SKM-1 treated with dmso at 0.1 percent for 144 hours (cell line): ENCODE data around the gene NLRP7.
"Not testable (repeated sequence)": the region's sequence is repeated elsewhere in the genome, so short reads cannot be mapped to it uniquely, and the experiment has no call there.

Experiments used
- DNase-seq: peaks from one replicate; lab custom pipeline; 2025; ENCODE audit not compliant: unreplicated experiment; lab: John Stamatoyannopoulos, UW

Gene NLRP7

DNA sequence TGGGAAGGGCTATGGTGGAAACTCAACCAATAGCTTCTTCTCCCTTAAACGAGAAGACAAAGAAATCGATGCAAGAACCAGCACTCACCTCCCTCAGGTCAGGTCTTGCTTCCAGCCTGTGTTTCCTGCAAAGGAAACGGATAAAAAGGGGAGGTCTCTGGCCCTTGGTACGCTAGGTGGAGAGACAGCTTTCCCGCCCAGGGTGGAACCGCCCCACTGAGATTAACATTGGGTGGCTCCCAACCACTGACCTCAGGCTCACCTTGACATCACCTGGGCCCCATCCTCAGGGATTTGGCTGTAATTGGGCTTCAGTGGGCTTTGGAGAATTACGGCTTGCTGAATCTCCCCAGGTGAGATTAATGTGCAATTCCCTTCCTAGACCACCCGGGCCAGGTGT lies at the start of gene NLRP7:
Gene NLRP7 (minus strand): TSS at position 150 of the 400 bp plus-strand sequence.
- no peak for DNase-seq

DNA sequence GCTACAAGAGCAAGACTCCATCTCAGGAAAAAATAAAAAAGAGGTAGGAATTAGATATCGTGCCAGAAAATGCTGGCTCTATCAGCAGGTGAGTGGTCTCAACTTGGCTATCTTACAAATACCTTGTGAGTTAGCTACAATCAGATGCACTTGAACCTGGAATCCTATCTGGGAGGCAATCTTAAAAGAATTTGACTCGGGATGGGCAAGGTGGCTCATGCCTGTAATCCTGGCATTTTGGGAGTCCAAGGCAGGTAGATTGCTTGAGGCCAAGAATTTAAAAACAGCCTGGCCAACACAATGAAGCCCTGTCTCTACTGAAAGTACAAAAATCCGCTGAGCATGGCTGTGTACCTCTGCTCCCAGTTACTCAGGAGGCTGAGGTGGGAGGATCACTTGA lies 48.2 kb upstream of the NLRP7 start:
- DNase-seq: no peak

DNA sequence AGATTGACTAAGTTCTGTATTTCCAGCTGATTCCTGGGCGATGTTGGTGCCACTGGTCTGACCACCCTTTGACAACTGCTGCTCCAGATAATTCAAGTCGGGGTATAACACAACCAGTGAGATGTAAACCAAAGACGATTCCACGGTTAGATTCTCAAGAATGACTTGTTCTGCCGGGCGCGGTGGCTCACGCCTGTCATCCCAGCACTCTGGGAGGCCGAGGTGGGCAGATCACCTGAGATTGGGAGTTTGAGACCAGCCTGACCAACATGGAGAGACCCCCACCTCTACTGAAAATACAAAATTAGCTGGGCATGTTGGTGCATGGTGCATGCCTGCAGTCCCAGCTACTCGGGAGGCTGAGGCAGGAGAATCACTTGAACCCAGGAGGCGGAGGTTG lies 42.2 kb upstream of the NLRP7 start:
- DNase-seq: not testable (repeated sequence)

DNA sequence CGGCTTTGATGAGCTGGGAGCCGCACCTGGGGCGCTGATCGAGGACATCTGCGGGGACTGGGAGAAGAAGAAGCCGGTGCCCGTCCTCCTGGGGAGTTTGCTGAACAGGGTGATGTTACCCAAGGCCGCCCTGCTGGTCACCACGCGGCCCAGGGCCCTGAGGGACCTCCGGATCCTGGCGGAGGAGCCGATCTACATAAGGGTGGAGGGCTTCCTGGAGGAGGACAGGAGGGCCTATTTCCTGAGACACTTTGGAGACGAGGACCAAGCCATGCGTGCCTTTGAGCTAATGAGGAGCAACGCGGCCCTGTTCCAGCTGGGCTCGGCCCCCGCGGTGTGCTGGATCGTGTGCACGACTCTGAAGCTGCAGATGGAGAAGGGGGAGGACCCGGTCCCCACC lies 35.2 kb upstream of the NLRP7 start:
- DNase-seq: not testable (repeated sequence)

DNA sequence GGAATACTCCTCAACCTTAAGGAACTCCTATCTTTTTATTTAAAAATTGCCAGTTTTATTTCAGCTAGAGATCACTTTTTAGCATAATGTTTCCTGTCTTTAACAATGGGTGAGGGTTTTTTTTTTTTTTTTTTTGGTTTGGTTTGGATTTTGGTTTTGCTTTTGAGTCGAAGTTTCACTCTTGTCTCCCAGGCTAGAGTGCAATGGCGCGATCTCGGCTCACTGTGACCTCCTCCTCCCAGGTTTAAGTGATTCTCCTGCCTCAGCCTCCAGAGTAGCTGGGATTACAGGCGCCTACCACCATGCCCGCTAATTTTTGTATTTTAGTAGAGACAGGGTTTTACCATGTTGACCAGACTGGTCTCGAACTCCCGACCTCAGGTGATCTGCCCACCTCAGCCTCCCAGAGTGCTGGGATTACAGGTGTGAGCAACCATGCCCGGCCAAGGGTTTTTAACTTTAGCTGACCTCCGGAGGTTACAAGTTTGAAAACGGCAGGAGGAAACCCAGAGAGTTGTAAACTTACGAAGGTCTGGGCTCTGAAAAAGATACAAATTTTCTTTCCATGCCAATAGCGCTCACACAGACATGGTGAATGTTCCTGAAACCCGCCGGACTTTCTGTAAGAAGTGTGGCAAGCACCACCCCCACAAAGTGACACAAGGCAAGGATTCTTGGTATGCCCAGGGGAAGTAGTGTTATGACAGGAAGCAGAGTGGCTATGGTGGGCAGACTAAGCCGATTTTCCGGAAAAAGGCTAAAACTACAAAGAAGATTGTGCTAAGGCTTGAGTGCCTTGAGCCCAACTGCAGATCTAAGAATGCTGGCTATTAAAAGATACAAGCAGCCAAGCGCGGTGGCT lies 26.1 kb upstream of the NLRP7 start:
- DNase-seq: not testable (repeated sequence)

DNA sequence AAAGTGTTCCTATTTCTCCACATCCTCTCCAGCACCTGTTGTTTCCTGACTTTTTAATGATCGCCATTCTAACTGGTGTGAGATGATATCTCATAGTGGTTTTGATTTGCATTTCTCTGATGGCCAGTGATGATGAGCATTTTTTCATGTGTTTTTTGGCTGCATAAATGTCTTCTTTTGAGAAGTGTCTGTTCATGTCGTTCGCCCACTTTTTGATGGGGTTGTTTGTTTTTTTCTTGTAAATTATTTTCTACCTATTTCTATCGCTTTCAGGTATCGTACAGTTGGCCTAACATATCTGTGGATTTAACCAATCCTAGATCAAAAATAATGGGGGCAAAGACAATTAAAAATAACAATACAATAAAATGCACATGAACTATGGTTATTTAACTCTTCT lies 24.1 kb upstream of the NLRP7 start:
- not testable (repeated sequence) for DNase-seq

DNA sequence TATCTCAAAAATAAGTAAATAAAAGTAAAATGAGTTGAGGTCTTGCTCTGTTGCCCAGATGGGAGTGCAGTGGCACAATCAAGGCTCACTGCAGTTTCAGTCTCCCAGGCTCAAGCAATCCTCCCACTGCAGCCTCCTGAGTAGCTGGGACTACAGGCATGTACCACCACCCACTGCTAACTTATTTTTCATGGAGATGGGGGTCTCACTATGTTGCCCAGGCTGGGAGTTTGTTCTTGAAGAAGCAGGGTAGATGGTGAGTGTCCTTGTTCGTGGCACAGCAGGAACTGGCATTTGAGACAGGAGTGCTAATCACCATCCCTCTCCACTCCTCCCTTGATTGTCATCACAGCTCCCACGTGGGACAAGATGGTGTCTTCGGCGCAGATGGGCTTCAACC lies 22.3 kb upstream of the NLRP7 start:
- no peak for DNase-seq

DNA sequence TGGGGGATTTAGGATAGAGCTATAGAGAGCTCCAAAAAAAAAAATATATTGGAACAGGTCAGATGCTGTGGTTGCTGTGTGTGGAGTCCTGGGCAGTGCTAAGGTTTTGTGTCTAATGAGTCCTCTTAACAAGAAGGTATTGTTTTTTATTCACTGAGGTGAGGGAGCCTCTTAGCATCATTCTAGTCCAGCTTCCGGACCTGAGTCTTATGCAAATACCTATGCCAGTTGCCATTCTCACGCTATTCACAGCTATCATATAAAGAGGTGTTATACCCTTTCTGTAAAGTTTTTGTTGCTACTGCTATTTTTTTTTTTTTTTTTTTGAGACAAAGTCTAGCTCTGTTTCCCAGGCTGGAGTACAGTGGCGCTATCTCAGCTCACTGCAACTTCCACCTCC lies 20.3 kb upstream of the NLRP7 start:
- DNase-seq: no peak

DNA sequence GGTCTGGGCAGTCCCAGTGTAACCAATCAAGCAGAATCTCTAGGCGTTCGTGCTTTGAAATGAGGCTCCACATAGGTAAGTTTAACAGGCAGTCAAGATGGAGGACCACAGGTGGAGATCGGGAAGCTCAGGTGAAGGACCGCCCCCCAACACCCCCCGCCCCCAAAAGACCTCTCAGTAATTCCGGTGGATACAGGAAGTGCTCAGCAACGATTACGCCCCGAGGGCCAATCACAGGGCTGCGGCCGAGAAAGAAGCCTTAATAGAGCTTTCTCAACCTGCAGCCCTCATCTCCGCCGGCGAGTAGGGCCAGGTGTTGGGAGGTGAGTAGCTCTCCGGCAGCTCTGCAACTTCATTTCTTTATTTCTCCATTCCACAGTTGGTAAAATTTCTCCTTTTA lies 17.7 kb upstream of the NLRP7 start:
- DNase-seq: peak; percentile 1

DNA sequence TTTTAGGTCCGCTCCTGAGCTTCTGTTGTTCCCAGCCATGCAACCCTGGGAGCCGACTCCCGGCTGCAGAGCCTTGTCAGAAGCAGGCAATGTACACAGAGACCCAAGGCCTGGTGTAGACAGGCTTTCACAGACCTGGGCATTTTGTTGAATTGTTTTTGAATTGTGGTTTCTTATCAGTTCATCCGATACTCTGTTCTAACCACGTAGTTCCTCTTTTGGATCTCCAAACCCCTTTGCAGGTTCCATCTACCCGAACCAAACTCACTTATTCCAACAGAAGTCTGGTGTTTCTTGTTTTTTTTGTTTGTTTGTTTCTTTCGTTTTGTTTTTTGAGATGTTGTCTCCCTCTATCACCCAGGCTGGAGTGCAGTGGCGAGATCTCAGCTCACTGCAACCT lies 12.5 kb upstream of the NLRP7 start:
- DNase-seq: peak; percentile 2

DNA sequence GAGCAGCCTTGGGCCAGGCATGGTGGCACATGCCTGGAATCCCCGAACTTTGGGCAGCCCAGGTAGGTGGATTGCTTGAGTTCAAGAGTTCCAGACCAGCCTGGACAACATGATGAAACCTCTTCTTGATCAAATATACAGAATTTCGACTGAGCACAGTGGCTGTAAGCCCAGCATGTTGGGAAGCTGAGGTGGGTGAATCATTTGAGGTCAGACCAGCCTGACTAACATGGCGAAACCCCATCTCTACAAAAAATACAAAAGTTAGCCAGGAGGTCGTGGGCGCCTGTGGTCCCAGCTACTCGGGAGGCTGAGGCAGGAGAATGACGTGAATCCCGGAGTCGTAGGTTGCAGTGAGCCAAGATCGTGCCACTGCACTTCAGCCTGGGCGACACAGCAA lies 8.0 kb upstream of the NLRP7 start:
- DNase-seq: no peak

DNA sequence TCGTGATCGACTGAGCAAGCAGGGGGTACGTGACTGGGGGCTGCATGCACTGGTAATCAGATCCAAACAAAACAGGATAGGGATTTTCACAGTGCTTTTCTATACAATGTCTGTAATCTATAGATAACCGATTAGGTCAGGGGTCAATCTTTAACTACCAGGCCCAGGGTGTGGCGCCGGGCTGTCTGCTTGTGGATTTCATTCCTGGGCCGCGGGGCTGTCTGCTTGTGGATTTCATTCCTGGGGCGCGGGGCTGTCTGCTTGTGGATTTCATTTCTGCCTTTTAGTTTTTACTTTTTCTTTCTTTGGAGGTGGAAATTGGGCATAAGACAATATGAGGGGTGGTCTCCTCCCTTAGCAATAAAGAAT lies 6.0 kb upstream of the NLRP7 start:
- not testable (repeated sequence) for DNase-seq

DNA sequence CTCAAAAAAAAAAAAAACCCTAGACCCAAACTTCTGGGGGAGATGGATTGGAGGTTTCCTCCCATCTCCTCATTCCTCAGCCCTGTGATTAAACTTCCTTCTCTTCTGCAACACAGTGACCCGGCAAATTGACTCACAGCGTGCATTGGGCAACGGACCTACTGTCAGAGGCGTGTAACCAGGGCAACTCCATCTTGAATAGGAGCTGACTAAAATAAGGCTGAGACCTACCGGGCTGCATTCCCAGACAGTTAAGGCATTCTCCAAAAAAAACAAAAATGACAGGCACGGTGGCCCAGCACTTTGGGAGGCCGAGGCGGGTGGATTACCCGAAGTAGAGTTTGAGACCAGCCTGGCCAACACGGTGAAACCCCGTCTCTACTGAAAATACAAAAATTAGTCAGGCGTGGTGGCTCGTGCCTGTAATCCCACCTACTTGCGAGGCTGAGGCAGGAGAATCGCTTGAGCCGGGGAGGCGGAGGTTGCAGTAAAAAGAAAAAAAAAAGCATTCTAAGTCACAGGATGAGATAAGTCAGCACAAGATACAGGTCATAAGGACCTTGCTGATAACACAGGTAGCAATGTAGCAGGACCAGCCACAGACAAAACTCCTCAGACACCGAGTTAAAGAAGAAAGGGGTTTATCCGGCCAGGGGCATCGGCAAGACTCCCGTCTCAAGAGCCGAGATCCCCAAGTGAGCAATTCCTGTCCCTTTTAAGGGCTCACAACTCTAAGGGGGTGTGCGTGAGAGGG lies 5.4 kb upstream of the NLRP7 start:
- no peak for DNase-seq

DNA sequence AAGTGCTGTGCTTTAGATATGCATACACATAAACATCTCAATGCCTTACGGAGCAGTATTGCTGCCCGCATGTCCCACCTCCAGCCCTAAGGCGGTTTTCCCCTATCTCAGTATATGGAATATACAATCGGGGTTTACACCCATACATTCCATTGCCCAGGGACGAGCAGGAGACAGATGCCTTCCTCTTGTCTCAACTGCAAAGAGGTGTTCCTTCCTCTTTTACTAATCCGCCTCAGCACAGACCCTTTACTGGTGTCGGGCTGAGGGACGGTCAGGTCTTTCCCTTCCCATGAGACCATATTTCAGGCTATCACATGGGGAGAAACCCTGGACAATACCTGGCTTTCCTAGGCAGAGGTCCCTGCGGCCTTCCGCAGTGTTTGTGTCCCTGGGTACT lies 3.2 kb upstream of the NLRP7 start:
- DNase-seq: not testable (repeated sequence)

DNA sequence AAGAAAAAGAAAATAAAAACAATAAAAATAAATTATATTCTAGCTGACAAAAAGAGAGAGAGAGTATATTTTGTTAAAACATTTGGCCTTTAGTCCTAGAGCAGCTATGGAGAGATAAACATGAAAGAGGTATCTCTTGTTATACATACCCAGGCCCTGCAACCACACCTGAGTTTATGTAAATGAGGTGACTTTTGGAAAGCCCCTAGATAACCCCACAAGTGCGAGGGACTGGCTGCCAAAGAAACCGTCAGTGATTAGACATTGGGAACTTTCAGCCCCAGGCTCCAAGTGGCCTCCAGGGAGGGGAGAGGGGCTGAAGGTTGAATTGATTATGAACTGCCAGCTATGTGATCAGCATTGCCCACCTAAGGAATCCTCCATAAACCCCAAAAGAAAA lies 2.1 kb upstream of the NLRP7 start:
- no peak for DNase-seq

DNA sequence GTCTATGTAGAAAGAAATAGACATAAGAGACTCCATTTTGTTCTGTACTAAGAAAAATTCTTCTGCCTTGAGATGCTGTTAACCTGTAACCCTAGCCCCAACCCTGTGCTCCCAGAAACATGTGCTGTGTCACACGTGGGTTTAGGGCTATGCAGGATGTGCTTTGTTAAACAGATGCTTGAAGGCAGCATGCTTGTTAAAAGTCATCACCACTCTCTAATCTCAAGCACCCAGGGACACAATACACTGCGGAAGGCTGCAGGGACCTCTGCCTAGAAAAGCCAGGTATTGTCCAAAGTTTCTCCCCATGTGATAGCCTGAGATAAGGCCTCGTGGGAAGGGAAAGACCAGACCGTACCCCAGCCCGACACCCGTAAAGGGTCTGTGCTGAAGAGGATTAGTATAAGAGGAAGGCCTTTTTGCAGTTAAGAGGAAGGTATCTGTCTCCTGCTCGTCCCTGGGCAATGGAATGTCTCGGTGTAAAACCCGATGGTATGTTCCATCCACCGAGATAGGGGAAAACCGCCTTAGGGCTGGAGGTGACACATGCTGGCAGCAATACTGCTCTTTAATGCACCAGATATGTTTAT lies 3.5 kb downstream of the NLRP7 start:
- not testable (repeated sequence) for DNase-seq

DNA sequence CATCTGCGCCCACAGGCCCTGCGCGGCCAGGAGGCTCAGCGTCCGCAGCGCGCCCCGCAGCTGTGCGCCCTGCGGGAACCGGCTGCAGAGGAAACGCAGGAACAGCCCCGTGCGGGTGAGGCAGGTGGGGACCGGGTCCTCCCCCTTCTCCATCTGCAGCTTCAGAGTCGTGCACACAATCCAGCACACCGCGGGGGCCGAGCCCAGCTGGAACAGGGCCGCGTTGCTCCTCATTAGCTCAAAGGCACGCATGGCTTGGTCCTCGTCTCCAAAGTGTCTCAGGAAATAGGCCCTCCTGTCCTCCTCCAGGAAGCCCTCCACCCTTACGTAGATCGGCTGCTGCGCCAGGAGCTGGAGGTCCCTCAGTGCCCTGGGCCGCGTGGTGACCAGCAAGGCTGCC lies 7.8 kb downstream of the NLRP7 start:
- DNase-seq: not testable (repeated sequence)

DNA sequence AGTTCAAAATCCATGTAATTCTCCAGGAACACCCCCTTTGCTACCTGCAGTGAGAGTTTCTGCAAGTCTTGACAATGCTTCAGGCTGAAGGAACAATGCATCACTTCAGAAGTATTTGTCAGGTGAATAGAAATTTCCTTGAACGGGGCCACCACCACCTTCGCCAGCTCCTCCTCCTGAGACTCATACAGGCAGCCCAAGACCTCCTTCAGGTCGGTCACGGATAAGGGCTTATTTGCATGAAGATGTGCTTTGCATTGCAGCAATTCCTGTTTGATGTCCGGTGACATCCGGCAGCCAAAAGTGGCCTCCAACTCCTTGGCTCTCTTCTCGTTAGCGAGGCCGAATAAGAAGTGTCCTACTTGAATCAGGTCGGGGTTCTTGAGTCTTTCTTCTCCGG lies 8.4 kb downstream of the NLRP7 start:
- DNase-seq: no peak

DNA sequence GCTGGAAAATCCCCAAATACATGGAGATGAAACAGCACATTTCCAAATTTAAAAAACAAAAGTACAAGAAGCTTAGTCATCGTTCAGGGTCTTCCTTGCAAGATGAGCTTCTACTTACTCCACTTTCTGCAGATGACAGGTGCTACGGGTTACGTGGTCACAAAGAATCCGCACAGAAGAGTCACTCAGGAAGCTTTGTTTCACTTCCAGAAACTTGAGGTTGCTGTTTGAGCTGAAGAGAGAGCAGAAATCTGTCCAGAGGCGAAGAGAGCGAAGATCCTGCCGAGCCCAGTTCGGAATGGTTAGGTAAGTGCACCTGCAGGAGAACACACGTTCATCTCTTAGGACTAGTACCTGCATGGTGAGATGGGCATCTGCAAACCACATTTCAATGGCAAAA lies 9.4 kb downstream of the NLRP7 start:
- DNase-seq: no peak

DNA sequence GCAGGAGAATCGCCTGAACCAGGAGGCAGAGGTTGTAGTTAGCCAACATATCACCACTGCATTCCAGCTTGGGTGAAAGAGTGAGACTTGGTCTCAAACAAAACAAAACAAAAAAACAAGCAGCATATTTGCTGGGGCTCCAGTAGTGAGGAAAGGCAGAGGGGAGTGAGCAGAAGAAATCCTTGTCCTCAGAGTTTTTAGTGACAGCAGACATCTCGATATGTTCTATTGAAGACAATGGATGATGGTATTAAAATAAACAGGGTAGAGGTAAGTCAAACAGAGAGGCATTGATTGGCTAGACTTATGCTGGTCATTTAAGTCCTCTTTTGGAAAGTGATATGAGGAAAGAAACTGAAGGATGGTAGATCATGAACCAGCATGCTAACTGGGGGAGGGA lies 19.0 kb downstream of the NLRP7 start:
- no peak for DNase-seq

DNA sequence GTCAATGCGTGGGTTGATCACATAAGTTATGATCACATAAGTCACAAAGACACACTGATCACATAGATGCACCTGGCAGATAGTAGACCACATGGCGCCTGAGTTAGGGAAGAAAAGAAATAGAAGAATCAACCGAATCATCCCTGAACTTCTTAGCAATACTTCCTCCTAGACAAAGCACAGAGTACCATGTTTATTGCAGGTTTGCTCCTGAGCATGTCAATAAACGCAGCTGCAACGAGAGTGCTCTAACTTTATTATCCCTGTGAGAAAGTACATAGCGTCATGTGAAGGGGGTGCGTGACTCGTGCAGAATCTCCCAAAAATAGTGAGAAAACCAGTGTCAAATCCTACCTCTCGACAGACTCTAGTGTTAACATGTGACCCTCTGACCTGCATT lies 24.1 kb downstream of the NLRP7 start:
- no peak for DNase-seq

DNA sequence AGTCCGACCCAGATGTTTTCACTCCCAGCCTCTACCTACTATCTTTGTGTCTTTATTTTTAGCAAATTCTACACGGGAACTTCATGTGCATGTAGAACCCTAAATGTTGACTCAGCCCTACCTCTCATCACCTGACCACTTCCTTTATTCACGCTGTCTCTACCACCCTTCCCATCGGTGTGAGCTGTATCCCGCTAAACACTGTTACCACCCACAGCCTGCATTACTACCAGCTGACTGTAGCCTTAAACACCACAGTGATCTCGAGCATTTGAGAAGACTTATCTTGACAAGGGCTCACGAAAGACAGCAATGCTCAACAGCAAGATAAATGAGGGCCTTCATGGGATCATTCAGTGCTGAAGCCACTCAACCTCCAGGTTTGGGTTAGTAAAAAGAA lies 26.2 kb downstream of the NLRP7 start:
- no peak for DNase-seq
